GM19193 (cell line): ENCODE data around the gene LRP1B.

Source experiments
- POLR2A ChIP-seq: IDR thresholded peaks from 4 replicates; pipeline ENCODE4 v1.6.1; 2011; ENCODE audit not compliant: insufficient read depth, insufficient read length; ENCODE audit errors: extremely low read depth

Gene LRP1B

GRCh38 chr2:141728142-141728541 lies 402.7 kb downstream of the LRP1B start:
- TF ChIP-seq POLR2A = no peak

- no peak for TF ChIP-seq POLR2A
These were observed 406.4 kb downstream of the LRP1B start for GRCh38 chr2:141724426-141724825.

GRCh38 chr2:141723814-141724213 lies 407.0 kb downstream of the LRP1B start:
- TF ChIP-seq POLR2A = no peak

GRCh38 chr2:141720476-141720875 lies 410.3 kb downstream of the LRP1B start:
- TF ChIP-seq POLR2A = no peak

GRCh38 chr2:141714496-141714895 lies 416.3 kb downstream of the LRP1B start:
- no peak for TF ChIP-seq POLR2A

- TF ChIP-seq POLR2A = no peak
These were observed 419.2 kb downstream of the LRP1B start for GRCh38 chr2:141711627-141712026.

- no peak for TF ChIP-seq POLR2A
These were observed 420.1 kb downstream of the LRP1B start for GRCh38 chr2:141710589-141711239.

- TF ChIP-seq POLR2A = no peak
These were observed 421.1 kb downstream of the LRP1B start for GRCh38 chr2:141709756-141710155.

GRCh38 chr2:141707486-141707885 lies 423.3 kb downstream of the LRP1B start:
- no peak for TF ChIP-seq POLR2A

GRCh38 chr2:141704541-141704940 lies 426.3 kb downstream of the LRP1B start:
- TF ChIP-seq POLR2A = no peak

- no peak for TF ChIP-seq POLR2A
These were observed 427.3 kb downstream of the LRP1B start for GRCh38 chr2:141703501-141703900.

GRCh38 chr2:141701618-141702017 lies 429.2 kb downstream of the LRP1B start:
- no peak for TF ChIP-seq POLR2A

- no peak for TF ChIP-seq POLR2A
These were observed 431.2 kb downstream of the LRP1B start for GRCh38 chr2:141699573-141699972.

- no peak for TF ChIP-seq POLR2A
These were observed 432.3 kb downstream of the LRP1B start for GRCh38 chr2:141698500-141698899.

- no peak for TF ChIP-seq POLR2A
These were observed 433.8 kb downstream of the LRP1B start for GRCh38 chr2:141697035-141697434.

GRCh38 chr2:141694180-141694579 lies 436.6 kb downstream of the LRP1B start:
- no peak for TF ChIP-seq POLR2A

GRCh38 chr2:141692829-141693228 lies 438.0 kb downstream of the LRP1B start:
- TF ChIP-seq POLR2A = no peak

- no peak for TF ChIP-seq POLR2A
These were observed 454.7 kb downstream of the LRP1B start for GRCh38 chr2:141676139-141676538.

- TF ChIP-seq POLR2A = no peak
These were observed 464.6 kb downstream of the LRP1B start for GRCh38 chr2:141666191-141666590.
